Neural progenitor cell (in vitro differentiated cells): ENCODE data around the gene STAMBP.
"Not testable (repeated sequence)": the region's sequence is repeated elsewhere in the genome, so short reads cannot be mapped to it uniquely, and the experiment has no call there.

Source experiments
- CTCF ChIP-seq: fragments of 200-600 bp; sonication (generic); IDR thresholded peaks from 2 replicates; pipeline ENCODE4 v1.5.1; 2017; ENCODE audit warnings: antibody characterized with exemption, mild to moderate bottlenecking
- EZH2 ChIP-seq: fragments of 200-600 bp; sonication (generic); IDR thresholded peaks from 2 replicates; pipeline ENCODE4 v1.6.1; 2017; ENCODE audit warnings: antibody characterized with exemption, mild to moderate bottlenecking, moderate library complexity

- not testable (repeated sequence) for TF ChIP-seq CTCF, EZH2
Measured at GRCh38 chr2:73877984-73878383, 49.2 kb downstream of the STAMBP start.
